Neutrophil (primary cell): ENCODE measurements around the gene ARHGAP40.

Experiments
- H3K27ac ChIP-seq: fragments of 200-600 bp; sonication (generic); 2 replicates; pipeline ENCODE4 v1.5.1; 2016; ENCODE audit warnings: mild to moderate bottlenecking, moderate library complexity
- H3K27me3 ChIP-seq: fragments of 200-600 bp; sonication (generic); 2 replicates; pipeline ENCODE4 v1.6.0; 2016; ENCODE audit warnings: mild to moderate bottlenecking
- H3K36me3 ChIP-seq: fragments of 200-600 bp; sonication (generic); 2 replicates; pipeline ENCODE4 v1.5.1; 2017
- H3K4me1 ChIP-seq, 2 experiments: fragments of 200-600 bp in 1 of 2; sonication (generic) in 1 of 2; 1 replicate in 1 of 2; 2 replicates in 1 of 2; pipeline versions ENCODE4 v1.5.1 to v1.6.1; 2013 to 2016; ENCODE audit warnings: low read depth in 1 of 2, low read length in 1 of 2, mild to moderate bottlenecking in 1 of 2, moderate library complexity in 1 of 2; ENCODE audit not compliant: control insufficient read depth in 1 of 2, insufficient read depth in 1 of 2
- H3K4me3 ChIP-seq, 2 experiments: fragments of 200-600 bp in 1 of 2; sonication (generic) in 1 of 2; 1 replicate in 1 of 2; 2 replicates in 1 of 2; pipeline ENCODE4 v1.5.1; 2013 to 2016; ENCODE audit warnings: low read depth in 1 of 2, low read length in 1 of 2, mild to moderate bottlenecking in 1 of 2, moderate library complexity in 1 of 2
- H3K9me3 ChIP-seq: fragments of 200-600 bp; sonication (generic); 2 replicates; pipeline ENCODE4 v1.5.1; 2016
- CTCF ChIP-seq: fragments of 200-600 bp; sonication (generic); IDR thresholded peaks from 2 replicates; pipeline ENCODE4 v1.5.1; 2016; ENCODE audit warnings: antibody characterized with exemption

The ARHGAP40 gene

GRCh38 chr20:38573413-38573812 lies 28.2 kb upstream of the ARHGAP40 start:
- no peak overlapping the region for H3K27ac ChIP-seq
- H3K4me1 ChIP-seq, result no peaks in the 10 kb centered on the region
- peaks cover 88% of the 10 kb centered on the region for H3K36me3 ChIP-seq
- no peak for TF ChIP-seq CTCF
- no peaks in the 10 kb centered on the region for H3K9me3 ChIP-seq
- H3K27me3 ChIP-seq, result no peaks in the 10 kb centered on the region
- H3K4me3 ChIP-seq, result no peak overlapping the region

DNA sequence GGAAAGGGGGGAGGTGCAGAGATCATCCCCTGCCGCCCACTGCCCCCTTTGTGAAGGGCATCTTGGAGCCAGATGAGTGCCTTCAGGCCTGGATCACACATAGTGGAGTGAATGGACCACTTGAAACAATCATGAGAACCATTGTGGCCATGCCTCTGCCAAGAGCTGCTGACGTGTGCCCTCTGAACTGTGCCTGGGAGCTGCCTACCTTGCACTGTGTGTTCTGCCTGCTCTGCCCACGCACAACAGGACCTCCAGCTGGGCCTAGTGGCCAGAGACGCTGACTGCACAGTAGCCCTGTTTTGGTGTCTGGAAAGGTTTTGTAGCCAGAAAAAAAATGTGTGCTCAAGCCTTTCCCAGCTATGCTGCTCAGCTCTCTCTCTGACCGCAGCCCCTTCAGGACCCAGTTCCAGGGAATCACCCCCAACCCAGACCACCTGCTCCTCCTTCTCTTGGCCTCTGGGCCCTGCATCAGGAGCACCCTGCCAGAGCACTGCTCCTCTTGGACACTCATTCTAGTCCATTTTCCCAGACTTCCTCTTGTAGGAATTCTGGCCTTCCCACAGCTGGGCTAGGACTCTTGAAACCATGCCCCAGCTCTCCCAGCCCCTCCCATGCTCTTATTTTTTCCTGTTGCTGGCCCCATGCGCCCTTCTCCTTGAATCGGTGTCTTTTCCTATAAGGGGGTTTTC lies 22.2 kb upstream of the ARHGAP40 start:
- Histone ChIP-seq H3K27ac (no peak overlapping the region), H3K9me3 (no peaks in the 10 kb centered on the region), H3K4me1 (no peaks in the 10 kb centered on the region), H3K27me3 (peaks cover 29% of the 10 kb centered on the region), H3K36me3 (peaks cover 34% of the 10 kb centered on the region), H3K4me3 (no peak overlapping the region)
- TF ChIP-seq CTCF, result no peak

GRCh38 chr20:38579921-38580320 lies 21.7 kb upstream of the ARHGAP40 start:
- Histone ChIP-seq H3K27me3 (peaks cover 35% of the 10 kb centered on the region), H3K9me3 (no peaks in the 10 kb centered on the region)

GRCh38 chr20:38581013-38581412 lies 20.6 kb upstream of the ARHGAP40 start, which contains the start of gene ADIG:
Gene ADIG (plus strand): TSS chr20:38581197. CDS start chr20:38581251, 54 bp downstream.
- TF ChIP-seq CTCF, result no peak
- H3K27ac ChIP-seq, result no peak within 1 kb of the TSS
- H3K4me3 ChIP-seq, result no peak within 1 kb of the TSS
- H3K4me1 ChIP-seq, result no peaks in the 10 kb centered on the region
- peaks cover 35% of the 10 kb centered on the region for H3K27me3 ChIP-seq
- H3K9me3 ChIP-seq, result no peaks in the 10 kb centered on the region
- H3K36me3 ChIP-seq, result peaks cover 18% of the 10 kb centered on the region

More at GRCh38 chr20:38579921-38580320, 21.7 kb upstream of the ARHGAP40 start:
- Histone ChIP-seq H3K36me3 (peaks cover 29% of the 10 kb centered on the region), H3K4me1 (no peaks in the 10 kb centered on the region), H3K4me3 (no peak overlapping the region), H3K27ac (no peak overlapping the region)
- TF ChIP-seq CTCF, result no peak

- Histone ChIP-seq H3K4me1 (no peaks in the 10 kb centered on the region), H3K27me3 (peaks cover 35% of the 10 kb centered on the region), H3K4me3 (no peak overlapping the region), H3K36me3 (peaks cover 9% of the 10 kb centered on the region), H3K9me3 (no peaks in the 10 kb centered on the region), H3K27ac (no peak overlapping the region)
- no peak for TF ChIP-seq CTCF
These were observed 19.7 kb upstream of the ARHGAP40 start for GRCh38 chr20:38581830-38582358.
